IPS-18a (cell line): ENCODE data around the gene CNIH2.

ENCODE experiments used
- H3K27ac ChIP-seq: one replicate; pipeline ENCODE4 v1.5.1; 2013; ENCODE audit warnings: low read length
- H3K27me3 ChIP-seq: one replicate; pipeline ENCODE4 v1.6.1; 2013; ENCODE audit warnings: mild to moderate bottlenecking, low read length; ENCODE audit not compliant: control insufficient read depth, insufficient read depth
- H3K36me3 ChIP-seq: one replicate; pipeline ENCODE4 v1.6.1; 2013; ENCODE audit warnings: low read depth, low read length; ENCODE audit not compliant: control insufficient read depth
- H3K4me1 ChIP-seq: one replicate; pipeline ENCODE4 v1.6.1; 2013; ENCODE audit warnings: low read depth, low read length; ENCODE audit not compliant: control insufficient read depth
- H3K4me3 ChIP-seq: one replicate; pipeline ENCODE4 v1.5.1; 2013; ENCODE audit warnings: low read length
- H3K9ac ChIP-seq: one replicate; pipeline ENCODE4 v1.6.1; 2013; ENCODE audit warnings: mild to moderate bottlenecking, low read length, moderate library complexity
- H3K9me3 ChIP-seq: one replicate; pipeline ENCODE4 v1.6.1; 2013; ENCODE audit warnings: low read depth, low read length; ENCODE audit not compliant: control insufficient read depth

Gene CNIH2

GRCh38 chr11:66278363-66279091 lies 552 bp downstream of the CNIH2 start:
- Histone ChIP-seq H3K4me1 (peaks cover 12% of the 10 kb centered on the region), H3K36me3 (peaks cover 15% of the 10 kb centered on the region), H3K9me3 (no peaks in the 10 kb centered on the region), H3K27ac (no peak overlapping the region), H3K4me3 (peak overlapping the region; percentile 35), H3K27me3 (no peaks in the 10 kb centered on the region), H3K9ac (peak overlapping the region; percentile 51)

GRCh38 chr11:66279092-66279734 lies 1.2 kb downstream of the CNIH2 start:
- peaks cover 12% of the 10 kb centered on the region for H3K4me1 ChIP-seq
- peaks cover 10% of the 10 kb centered on the region for H3K36me3 ChIP-seq
- no peaks in the 10 kb centered on the region for H3K9me3 ChIP-seq
- H3K9ac ChIP-seq = peak overlapping the region; percentile 51
- no peaks in the 10 kb centered on the region for H3K27me3 ChIP-seq
- no peak overlapping the region for H3K27ac ChIP-seq
- H3K4me3 ChIP-seq = peak overlapping the region; percentile 35

- H3K9me3 ChIP-seq = no peaks in the 10 kb centered on the region
- no peak overlapping the region for H3K27ac ChIP-seq
- no peak overlapping the region for H3K9ac ChIP-seq
- H3K36me3 ChIP-seq = peaks cover 2% of the 10 kb centered on the region
- H3K27me3 ChIP-seq = no peaks in the 10 kb centered on the region
- no peak overlapping the region for H3K4me3 ChIP-seq
- peaks cover 12% of the 10 kb centered on the region for H3K4me1 ChIP-seq
Observed at GRCh38 chr11:66280428-66280827, 2.5 kb downstream of the CNIH2 start.

- Histone ChIP-seq H3K4me3 (no peak overlapping the region), H3K27ac (no peak overlapping the region), H3K36me3 (no peaks in the 10 kb centered on the region), H3K9me3 (no peaks in the 10 kb centered on the region), H3K9ac (no peak overlapping the region), H3K4me1 (peaks cover 12% of the 10 kb centered on the region), H3K27me3 (no peaks in the 10 kb centered on the region)
Observed at GRCh38 chr11:66281001-66281400, 3.0 kb downstream of the CNIH2 start.

GRCh38 chr11:66281776-66282467 lies 3.9 kb downstream of the CNIH2 start:
- H3K9ac ChIP-seq = no peak overlapping the region
- no peak overlapping the region for H3K4me3 ChIP-seq
- no peaks in the 10 kb centered on the region for H3K9me3 ChIP-seq
- no peaks in the 10 kb centered on the region for H3K36me3 ChIP-seq
- H3K4me1 ChIP-seq = peaks cover 12% of the 10 kb centered on the region
- no peaks in the 10 kb centered on the region for H3K27me3 ChIP-seq
- no peak overlapping the region for H3K27ac ChIP-seq

- Histone ChIP-seq H3K9ac (no peak overlapping the region), H3K27ac (no peak overlapping the region), H3K36me3 (no peaks in the 10 kb centered on the region), H3K4me1 (peaks cover 12% of the 10 kb centered on the region), H3K4me3 (no peak overlapping the region), H3K27me3 (no peaks in the 10 kb centered on the region), H3K9me3 (no peaks in the 10 kb centered on the region)
Observed at GRCh38 chr11:66282468-66283455, 4.8 kb downstream of the CNIH2 start.

GRCh38 chr11:66283461-66284105 lies 5.6 kb downstream of the CNIH2 start:
- Histone ChIP-seq H3K9me3 (no peaks in the 10 kb centered on the region), H3K9ac (no peak overlapping the region), H3K27me3 (no peaks in the 10 kb centered on the region), H3K4me3 (no peak overlapping the region), H3K4me1 (peaks cover 12% of the 10 kb centered on the region), H3K36me3 (no peaks in the 10 kb centered on the region), H3K27ac (no peak overlapping the region)

- H3K4me1 ChIP-seq = peaks cover 8% of the 10 kb centered on the region
- H3K36me3 ChIP-seq = no peaks in the 10 kb centered on the region
- H3K9ac ChIP-seq = no peak overlapping the region
- H3K27me3 ChIP-seq = no peaks in the 10 kb centered on the region
- no peak overlapping the region for H3K4me3 ChIP-seq
- H3K9me3 ChIP-seq = no peaks in the 10 kb centered on the region
- H3K27ac ChIP-seq = no peak overlapping the region
Observed at GRCh38 chr11:66284526-66285078, 6.6 kb downstream of the CNIH2 start.

GRCh38 chr11:66285250-66285947 lies 7.4 kb downstream of the CNIH2 start:
- no peaks in the 10 kb centered on the region for H3K9me3 ChIP-seq
- H3K4me1 ChIP-seq = peaks cover 15% of the 10 kb centered on the region
- H3K9ac ChIP-seq = no peak overlapping the region
- no peaks in the 10 kb centered on the region for H3K36me3 ChIP-seq
- H3K4me3 ChIP-seq = no peak overlapping the region
- peaks cover 6% of the 10 kb centered on the region for H3K27me3 ChIP-seq
- no peak overlapping the region for H3K27ac ChIP-seq

GRCh38 chr11:66286699-66287098 lies 8.7 kb downstream of the CNIH2 start:
- peaks cover 18% of the 10 kb centered on the region for H3K27me3 ChIP-seq
- H3K4me3 ChIP-seq = no peak overlapping the region
- no peak overlapping the region for H3K27ac ChIP-seq
- no peaks in the 10 kb centered on the region for H3K36me3 ChIP-seq
- H3K4me1 ChIP-seq = peaks cover 14% of the 10 kb centered on the region
- no peaks in the 10 kb centered on the region for H3K9me3 ChIP-seq
- no peak overlapping the region for H3K9ac ChIP-seq
